Keratinocyte (primary cell): ENCODE data around the gene DLL4. TPM values are rescaled to one million over a fixed set of nuclear protein-coding genes. Genes with fewer than 3 reads are reported as not detected.

Experiments used
- DNase-seq: peaks from one replicate; pipeline ENCODE4 v3.0.0-alpha.2; 2011; ENCODE audit warnings: low read depth, missing footprints, low spot score
- FAIRE-seq: peaks from 2 replicates; lab custom pipeline; 2011; peaks lifted over from hg19 to GRCh38; lab: Jason Lieb, UNC
- H2AFZ ChIP-seq: 2 replicates; pipeline ENCODE4 v1.6.0; 2012; ENCODE audit warnings: low read length, control low read depth, inconsistent platforms; ENCODE audit not compliant: control insufficient read depth
- H3K27ac ChIP-seq: 2 replicates; pipeline ENCODE4 v1.5.1; 2011; ENCODE audit warnings: low read length; ENCODE audit not compliant: control insufficient read depth, insufficient read depth
- H3K27me3 ChIP-seq: 3 replicates; pipeline ENCODE4 v1.6.0; 2011; ENCODE audit warnings: low read length; ENCODE audit not compliant: control insufficient read depth, insufficient read depth; ENCODE audit errors: extremely low read depth
- H3K36me3 ChIP-seq, 2 experiments: 2 replicates in 1 of 2; 3 replicates in 1 of 2; pipeline ENCODE4 v1.5.1; 2011; ENCODE audit warnings: low read length in 2 of 2, mild to moderate bottlenecking in 1 of 2; ENCODE audit not compliant: control insufficient read depth in 2 of 2, insufficient read depth in 2 of 2; ENCODE audit errors: extremely low read depth in 1 of 2
- H3K4me1 ChIP-seq: 3 replicates; pipeline ENCODE4 v1.5.1; 2011; ENCODE audit warnings: low read length; ENCODE audit not compliant: control insufficient read depth, insufficient read depth; ENCODE audit errors: extremely low read depth
- H3K4me2 ChIP-seq: 3 replicates; pipeline ENCODE4 v1.6.0; 2011; ENCODE audit warnings: low read depth, low read length; ENCODE audit not compliant: control insufficient read depth, insufficient read depth; ENCODE audit errors: extremely low read depth
- H3K4me3 ChIP-seq, 3 experiments: fragments of 200-600 bp in 1 of 3; sonication (generic) in 1 of 3; 2 replicates in 2 of 3; 3 replicates in 1 of 3; pipeline ENCODE4 v1.5.1; 2011 to 2016; ENCODE audit warnings: low read length in 3 of 3, mild to moderate bottlenecking in 3 of 3, control low read depth in 2 of 3, inconsistent platforms in 1 of 3, low read depth in 1 of 3, mixed read lengths in 1 of 3, mixed run types in 1 of 3, moderate library complexity in 1 of 3; ENCODE audit not compliant: control insufficient read depth in 2 of 3, insufficient read depth in 2 of 3; ENCODE audit errors: extremely low read depth in 1 of 3
- H3K79me2 ChIP-seq: 2 replicates; pipeline ENCODE4 v1.6.0; 2012; ENCODE audit warnings: low read length; ENCODE audit not compliant: control insufficient read depth, insufficient read depth
- H3K9ac ChIP-seq: 3 replicates; pipeline ENCODE4 v1.6.0; 2011; ENCODE audit warnings: low read length; ENCODE audit not compliant: control insufficient read depth, insufficient read depth; ENCODE audit errors: extremely low read depth
- H3K9me1 ChIP-seq: 3 replicates; pipeline ENCODE4 v1.6.0; 2011; ENCODE audit warnings: low read length; ENCODE audit not compliant: control insufficient read depth, insufficient read depth; ENCODE audit errors: extremely low read depth
- H3K9me3 ChIP-seq: 2 replicates; pipeline ENCODE4 v1.5.1; 2012; ENCODE audit warnings: low read depth, low read length; ENCODE audit not compliant: control insufficient read depth
- H4K20me1 ChIP-seq: 3 replicates; pipeline ENCODE4 v1.6.0; 2011; ENCODE audit warnings: low read length; ENCODE audit not compliant: control insufficient read depth, insufficient read depth; ENCODE audit errors: extremely low read depth
- EZH2 ChIP-seq: IDR thresholded peaks from one replicate; pipeline ENCODE4 v1.6.1; 2012; ENCODE audit warnings: inconsistent platforms, mild to moderate bottlenecking, low read length, moderate library complexity
- dilution Hi-C: fragments of 300-500 bp; cut with MboI; formaldehyde crosslinking; loops from one replicate; pipeline ENCODE4 v1.7.0; 2020; ENCODE audit warnings: low sequenced_read_pairs; ENCODE audit not compliant: extremely low pct_ligation_motif_present
- polyA minus RNA-seq, 3 experiments: library from RNA; depleted of rRNA, polyadenylated mRNA; stranded (reverse); fragments of >200 nt; gene quantifications; 1 replicate in 1 of 3; 2 replicates in 1 of 3; 3 replicates in 1 of 3; pipeline ENCODE4 v1.2.3, GENCODE V29; 2011
- polyA plus RNA-seq, 5 experiments: library from polyadenylated mRNA; depleted of rRNA in 3 of 5; stranded (reverse) in 3 of 5; stranded (forward) in 1 of 5; unstranded in 1 of 5; fragments of >200 nt; gene quantifications; 1 replicate in 1 of 5; 2 replicates in 3 of 5; 3 replicates in 1 of 5; pipeline versions ENCODE4 v1.2.1 to v1.2.3, GENCODE V29; 2011 to 2012; ENCODE audit warnings: missing spikeins in 2 of 5, low read depth in 1 of 5, low replicate concordance in 1 of 5
- TF ChIP-seq, protein P1 (sequence below), 3 experiments: IDR thresholded peaks in 1 of 3; conservative IDR thresholded peaks in 1 of 3; optimal IDR thresholded peaks in 1 of 3; 2 replicates in 2 of 3; 3 replicates in 1 of 3; pipeline versions ENCODE3 to v1.5.1; 2011; ENCODE audit warnings: low read length in 3 of 3, mild to moderate bottlenecking in 3 of 3, moderate library complexity in 2 of 3, control low read depth in 1 of 3, inconsistent platforms in 1 of 3; ENCODE audit not compliant: insufficient read depth in 2 of 3; ENCODE audit errors: extremely low read depth in 1 of 3

Gene DLL4
- polyA plus RNA-seq (not detected in 3 replicates), polyA minus RNA-seq (not detected in 3 replicates)
- not detected for polyA plus RNA-seq (2011; ENCODE audit: low read depth)
- not detected in 2 replicates for polyA plus RNA-seq (2011; cell fraction: cytosol; rRNA removed)
- 0.15 TPM in 1 of 2 replicates, not detected in the other for polyA plus RNA-seq (2011; cell fraction: nucleus; rRNA removed)
- polyA plus RNA-seq (2012; ENCODE audit: low replicate concordance) = 0.07 TPM in 1 of 2 replicates, not detected in the other
- not detected for polyA minus RNA-seq (2011; cell fraction: cytosol; rRNA and poly(A)+ RNA removed)
- polyA minus RNA-seq (2011; cell fraction: nucleus; rRNA and poly(A)+ RNA removed) = not detected in 2 replicates

DNA sequence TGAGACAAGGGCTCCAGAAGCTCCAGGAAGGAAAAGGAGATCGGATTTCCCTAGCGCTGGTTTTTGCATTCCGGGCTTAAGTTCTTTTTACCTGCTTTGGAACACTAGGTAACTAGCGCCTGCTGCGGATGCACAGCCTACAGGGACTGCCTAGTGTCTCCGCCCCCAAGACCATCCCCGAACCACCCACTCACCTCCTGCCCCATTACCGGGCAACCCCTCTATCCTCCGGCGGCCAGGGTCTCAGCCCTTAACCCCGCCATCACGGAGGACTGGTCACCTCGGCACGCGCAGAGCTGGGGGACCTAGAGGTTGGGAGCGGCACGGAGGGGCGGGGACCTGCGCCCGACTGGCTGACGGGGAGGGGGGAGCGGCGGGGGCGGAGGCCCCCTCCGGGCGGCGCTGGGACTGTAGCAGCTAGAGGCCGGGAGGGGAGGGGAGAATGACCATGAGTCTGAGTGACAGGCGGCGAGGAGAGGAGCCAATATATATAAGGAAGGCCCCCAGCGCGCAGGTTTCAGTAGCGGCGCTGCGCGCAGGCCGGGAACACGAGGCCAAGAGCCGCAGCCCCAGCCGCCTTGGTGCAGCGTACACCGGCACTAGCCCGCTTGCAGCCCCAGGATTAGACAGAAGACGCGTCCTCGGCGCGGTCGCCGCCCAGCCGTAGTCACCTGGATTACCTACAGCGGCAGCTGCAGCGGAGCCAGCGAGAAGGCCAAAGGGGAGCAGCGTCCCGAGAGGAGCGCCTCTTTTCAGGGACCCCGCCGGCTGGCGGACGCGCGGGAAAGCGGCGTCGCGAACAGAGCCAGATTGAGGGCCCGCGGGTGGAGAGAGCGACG, at the start of gene DLL4:
DLL4 (plus strand) TSS at position 520 of the 839 bp plus-strand sequence. CDS start 329 bp downstream, outside the sequence.
- Histone ChIP-seq H4K20me1 (peaks cover 2% of the 10 kb centered on the region), H3K4me1 (peaks cover 19% of the 10 kb centered on the region), H3K4me3 (peak within 1 kb of the TSS; percentile 22 to 60 (median 48)), H2AFZ (peak within 1 kb of the TSS; percentile 8), H3K27me3 (peaks cover 94% of the 10 kb centered on the region), H3K36me3 (no peaks in the 10 kb centered on the region), H3K9ac (no peak within 1 kb of the TSS), H3K27ac (no peak within 1 kb of the TSS), H3K9me3 (no peaks in the 10 kb centered on the region), H3K9me1 (no peaks in the 10 kb centered on the region), H3K79me2 (no peaks in the 10 kb centered on the region), H3K4me2 (peak within 1 kb of the TSS; percentile 70)
- FAIRE-seq (no peak), DNase-seq (no peak)
- TF ChIP-seq EZH2 = peak; percentile 61
- TF ChIP-seq, protein P1, sequence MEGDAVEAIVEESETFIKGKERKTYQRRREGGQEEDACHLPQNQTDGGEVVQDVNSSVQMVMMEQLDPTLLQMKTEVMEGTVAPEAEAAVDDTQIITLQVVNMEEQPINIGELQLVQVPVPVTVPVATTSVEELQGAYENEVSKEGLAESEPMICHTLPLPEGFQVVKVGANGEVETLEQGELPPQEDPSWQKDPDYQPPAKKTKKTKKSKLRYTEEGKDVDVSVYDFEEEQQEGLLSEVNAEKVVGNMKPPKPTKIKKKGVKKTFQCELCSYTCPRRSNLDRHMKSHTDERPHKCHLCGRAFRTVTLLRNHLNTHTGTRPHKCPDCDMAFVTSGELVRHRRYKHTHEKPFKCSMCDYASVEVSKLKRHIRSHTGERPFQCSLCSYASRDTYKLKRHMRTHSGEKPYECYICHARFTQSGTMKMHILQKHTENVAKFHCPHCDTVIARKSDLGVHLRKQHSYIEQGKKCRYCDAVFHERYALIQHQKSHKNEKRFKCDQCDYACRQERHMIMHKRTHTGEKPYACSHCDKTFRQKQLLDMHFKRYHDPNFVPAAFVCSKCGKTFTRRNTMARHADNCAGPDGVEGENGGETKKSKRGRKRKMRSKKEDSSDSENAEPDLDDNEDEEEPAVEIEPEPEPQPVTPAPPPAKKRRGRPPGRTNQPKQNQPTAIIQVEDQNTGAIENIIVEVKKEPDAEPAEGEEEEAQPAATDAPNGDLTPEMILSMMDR (optimal IDR thresholded peaks at IDR 0.05 in 1 of 3, IDR thresholded peaks at IDR 0.05 in 1 of 3, conservative IDR thresholded peaks at IDR 0.05 in 1 of 3; ENCODE audit: extremely low read depth in 1 of 3, insufficient read depth in 2 of 3, low read length in 3 of 3) = no peak
- dilution Hi-C loops = no loop called here

- TF ChIP-seq, protein P1 (optimal IDR thresholded peaks at IDR 0.05 in 1 of 3, IDR thresholded peaks at IDR 0.05 in 1 of 3, conservative IDR thresholded peaks at IDR 0.05 in 1 of 3; ENCODE audit: extremely low read depth in 1 of 3, insufficient read depth in 2 of 3, low read length in 3 of 3) = no peak
- no peak overlapping the region for H2AFZ ChIP-seq
- no peaks in the 10 kb centered on the region for H3K27me3 ChIP-seq
- H3K9ac ChIP-seq = no peak overlapping the region
- no peak overlapping the region for H3K27ac ChIP-seq
- DNase-seq (no peak), FAIRE-seq (no peak)
- dilution Hi-C loops = loop anchor here (10.0 kb wide), 1 partner anchor 95 kb away; no protein-coding TSS in a partner anchor
- no peaks in the 10 kb centered on the region for H4K20me1 ChIP-seq
- no peaks in the 10 kb centered on the region for H3K79me2 ChIP-seq
- H3K9me3 ChIP-seq = no peaks in the 10 kb centered on the region
- no peaks in the 10 kb centered on the region for H3K36me3 ChIP-seq
- no peaks in the 10 kb centered on the region for H3K9me1 ChIP-seq
- peaks cover 29% of the 10 kb centered on the region for H3K4me1 ChIP-seq
- H3K4me3 ChIP-seq = no peak overlapping the region
- no peak overlapping the region for H3K4me2 ChIP-seq
Measured at GRCh38 chr15:40879609-40880008, 49.5 kb upstream of the DLL4 start.
